CD1c-positive myeloid dendritic cell (primary cell): ENCODE results near the gene TTLL1.

Experiments used
- DNase-seq: peaks from one replicate; pipeline ENCODE4 v3.0.0-alpha.2; 2016; ENCODE audit errors: extremely low spot score

Gene TTLL1

GRCh38 chr22:42993651-42994275 is 95.4 kb downstream of the TTLL1 start:
- DNase-seq, result peak; percentile 81

GRCh38 chr22:42992886-42993479 is 96.2 kb downstream of the TTLL1 start:
- DNase-seq, result peak; percentile 32

DNA sequence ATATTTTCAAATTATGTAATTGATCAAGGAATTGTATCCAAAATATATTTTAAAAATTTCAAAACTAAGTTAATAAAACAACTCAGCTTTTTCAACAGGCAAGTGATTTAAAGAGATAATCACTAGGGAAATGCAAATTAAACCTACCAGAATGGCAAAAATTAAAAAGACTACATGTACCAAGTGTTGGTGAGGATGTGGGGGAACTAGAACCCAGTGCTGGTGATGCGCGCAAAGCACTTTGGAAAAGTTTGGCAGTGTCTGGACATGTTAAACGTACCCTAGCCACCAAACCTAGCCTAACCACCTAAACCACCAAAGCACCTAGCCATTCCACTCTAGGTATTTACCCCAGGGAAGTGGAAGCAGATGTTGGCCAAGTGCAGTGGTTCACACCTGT is 97.1 kb downstream of the TTLL1 start:
- DNase-seq, result no peak

- DNase-seq, result peak; percentile 52
These were observed 98.1 kb downstream of the TTLL1 start for GRCh38 chr22:42991010-42991651.

DNA sequence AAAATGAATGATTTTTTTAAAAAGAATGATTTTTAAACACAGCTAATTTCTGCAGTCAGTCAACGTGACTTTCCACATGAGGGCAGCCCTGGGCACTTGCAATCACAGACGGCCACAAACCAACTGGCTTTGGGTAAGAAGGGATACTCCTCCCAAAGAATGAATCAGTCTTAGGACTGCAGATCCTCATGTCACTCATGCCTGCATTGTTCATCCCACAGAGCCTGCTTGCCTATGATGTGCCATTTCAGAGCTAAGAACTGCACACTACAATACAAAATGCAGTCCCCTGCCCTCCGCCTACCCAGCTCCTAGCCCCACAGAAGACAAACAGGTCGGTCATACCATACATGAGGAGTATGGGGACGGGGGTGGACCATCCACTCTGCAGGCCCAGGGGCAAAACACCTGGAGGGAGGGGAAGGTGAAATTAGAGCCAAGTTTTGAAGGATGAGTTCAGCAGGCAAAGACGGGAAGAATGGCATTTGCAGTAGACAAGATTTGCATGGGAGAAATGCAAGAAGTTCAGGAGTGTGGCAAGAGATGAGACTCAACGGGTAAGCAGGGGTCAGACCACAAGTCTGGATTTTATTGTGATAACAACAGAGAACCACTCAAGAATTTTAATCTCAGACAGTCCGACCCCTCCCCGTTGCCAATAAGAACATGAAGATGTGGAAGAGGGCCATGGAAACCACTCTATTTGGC is 98.9 kb downstream of the TTLL1 start:
- peak; percentile 74 for DNase-seq
